SK-N-DZ (cell line): Measurements from ENCODE around the gene BCAP29.

Experiments
- DNase-seq: peaks from one replicate; pipeline ENCODE4 v3.0.0-alpha.2; 2015; ENCODE audit warnings: low spot score

BCAP29 gene

DNA sequence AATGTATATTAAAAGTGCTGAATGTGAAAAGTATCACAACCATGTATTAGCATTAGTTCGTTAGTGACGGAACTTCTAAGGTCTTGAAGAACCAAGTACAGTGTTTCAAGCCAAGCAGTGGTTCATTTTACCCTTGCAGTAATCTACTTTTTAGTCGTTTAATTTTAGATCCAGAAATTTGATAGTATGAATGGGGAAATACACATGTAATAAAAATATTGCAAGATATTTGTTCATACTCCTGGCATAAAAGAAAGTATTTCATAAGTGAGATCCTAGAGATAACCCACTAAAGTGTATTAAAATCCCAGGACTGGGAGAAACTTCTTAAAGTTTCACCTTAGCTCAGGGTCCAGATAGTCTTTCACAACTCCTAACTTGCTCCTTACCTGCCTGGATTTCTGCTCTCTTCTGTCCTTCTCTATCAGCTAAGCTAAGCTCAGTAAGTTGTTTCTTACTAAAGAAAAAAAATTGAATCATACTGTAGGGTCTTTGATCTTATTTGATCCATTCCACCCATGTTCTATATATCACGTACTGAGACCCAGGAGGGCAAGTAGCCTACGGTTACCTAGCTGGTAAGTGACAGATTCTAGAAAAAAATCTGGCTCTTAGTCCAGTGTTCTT, 1.5 kb downstream of the BCAP29 start:
- no peak for DNase-seq

DNA sequence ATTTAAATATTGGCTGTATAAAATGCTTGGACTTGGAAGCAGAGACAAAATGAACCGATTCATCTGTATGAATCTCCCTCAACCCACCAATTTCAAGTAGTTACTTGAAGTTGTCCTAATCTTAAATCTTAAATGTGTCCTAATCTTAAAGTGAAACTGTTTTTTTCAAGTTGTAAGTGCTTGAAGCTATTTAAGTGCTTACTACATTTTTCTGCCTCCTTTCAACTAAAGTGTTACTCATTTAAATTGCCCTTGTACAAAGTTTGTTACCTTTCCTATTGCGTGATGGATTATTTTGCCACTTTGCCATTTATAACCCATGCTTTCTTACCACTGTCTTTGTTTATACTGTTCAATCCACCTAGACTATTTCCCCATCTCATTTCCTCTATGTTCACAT, 2.8 kb downstream of the BCAP29 start:
- no peak for DNase-seq

DNA sequence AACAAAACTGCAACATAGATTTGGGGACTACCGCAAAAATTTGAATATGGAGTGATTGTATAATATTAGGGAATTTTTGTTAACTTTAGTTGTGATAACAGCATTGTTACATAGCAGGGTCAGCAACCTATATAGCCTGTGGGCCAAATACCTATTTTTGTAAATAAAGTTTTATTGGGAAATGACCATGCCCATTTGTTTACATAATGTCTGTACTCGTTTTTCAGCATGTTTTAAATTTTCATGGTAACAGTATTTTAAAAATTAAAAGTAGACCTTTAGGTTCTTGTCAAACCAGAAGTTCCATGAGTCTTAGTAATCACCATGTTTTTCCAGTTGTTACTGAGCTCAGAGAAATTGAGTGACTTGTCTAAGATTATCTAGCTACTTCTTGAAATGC, 4.7 kb downstream of the BCAP29 start:
- no peak for DNase-seq

DNA sequence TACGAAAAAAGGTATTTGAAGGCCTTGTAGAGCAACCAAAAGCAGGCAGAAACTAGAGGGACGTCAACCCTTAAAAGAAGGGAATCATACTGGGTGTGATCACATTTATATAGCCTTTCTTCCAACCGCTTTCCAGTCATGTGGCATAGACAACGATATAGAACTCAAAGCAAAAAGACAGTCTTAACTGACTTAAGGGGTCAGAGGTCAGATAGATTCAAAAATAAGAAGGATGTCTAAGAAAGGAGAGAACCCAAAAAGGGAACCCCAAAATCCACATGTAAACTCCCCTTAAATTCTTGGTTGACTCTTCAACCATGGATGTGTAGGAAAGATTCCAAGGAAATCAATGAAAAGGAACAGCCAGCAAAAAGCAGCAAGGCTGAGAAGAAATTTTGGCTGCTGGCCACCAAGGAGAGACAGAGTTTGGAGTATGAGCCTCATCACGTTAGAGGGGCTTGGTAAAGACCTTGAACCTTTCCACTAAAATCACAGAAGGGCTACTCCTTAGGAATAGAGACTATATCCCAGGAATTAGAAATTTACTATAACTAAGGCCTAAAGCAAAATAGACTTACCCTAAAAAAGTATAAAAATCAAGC, 8.6 kb downstream of the BCAP29 start:
- no peak for DNase-seq

DNA sequence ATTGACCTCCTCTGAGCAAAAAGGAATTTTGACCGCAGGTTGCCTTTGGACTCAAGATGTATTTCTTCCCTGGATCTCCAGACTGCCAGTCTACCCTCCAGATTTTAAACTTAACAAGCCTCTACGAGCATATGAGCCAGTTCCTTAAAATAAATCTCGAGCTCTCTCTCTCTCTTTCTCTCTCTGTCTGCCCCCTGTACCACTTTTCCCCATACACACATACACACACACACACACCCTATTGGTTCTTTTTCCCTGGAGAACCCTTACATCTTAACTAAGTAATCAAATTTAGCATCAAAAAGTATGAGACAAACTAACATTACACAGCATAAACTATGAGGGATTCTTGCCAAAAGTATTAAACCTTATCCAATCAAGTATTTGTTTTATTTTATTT, 11.4 kb downstream of the BCAP29 start:
- DNase-seq: no peak

DNA sequence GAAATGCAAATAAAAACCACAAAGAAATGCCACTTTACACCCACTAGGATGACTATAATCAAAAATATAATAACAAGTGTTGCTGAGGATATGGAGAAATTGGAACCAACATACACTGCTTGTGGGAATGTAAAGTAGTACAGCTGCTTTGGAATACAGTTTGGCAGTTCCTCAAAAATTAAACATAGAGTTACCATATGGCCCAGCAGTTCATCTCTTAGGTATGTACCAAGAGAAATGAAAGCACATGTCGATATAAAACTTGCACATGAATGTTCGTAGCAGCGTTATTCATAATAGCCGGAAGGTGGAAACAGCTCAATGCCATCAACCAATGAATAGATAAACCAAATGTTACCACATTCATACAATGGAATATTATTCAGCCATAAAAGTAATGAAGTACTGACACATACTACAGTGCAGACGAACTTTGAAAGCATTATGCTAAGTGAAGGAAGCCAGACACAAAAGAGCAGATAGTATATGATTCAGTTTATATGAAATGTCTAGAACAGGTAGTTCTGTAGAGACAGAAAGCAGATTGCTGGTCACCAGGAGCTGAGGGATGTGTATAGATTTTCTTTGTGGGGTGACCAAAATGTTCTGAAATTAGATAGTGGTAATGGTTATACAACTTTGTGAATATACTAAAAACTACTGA, 12.4 kb downstream of the BCAP29 start:
- no peak for DNase-seq

DNA sequence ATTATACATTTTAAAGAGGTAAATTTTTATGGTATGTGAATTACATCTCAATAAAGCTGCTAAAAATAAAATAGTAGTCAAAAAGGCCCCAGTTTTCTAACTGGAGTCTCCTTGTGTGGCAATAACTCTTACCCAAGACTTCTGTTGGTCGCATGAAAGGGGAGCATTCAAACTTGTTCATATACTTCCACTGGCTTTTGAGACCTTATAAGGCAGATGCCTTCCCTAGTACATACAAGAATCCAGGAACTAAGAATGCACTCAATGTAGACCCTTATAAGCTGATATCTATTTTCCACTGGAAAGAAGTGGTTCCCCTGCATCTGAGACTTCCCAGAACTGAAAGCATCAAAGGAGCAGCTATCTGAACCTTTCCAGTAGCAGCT, 13.0 kb downstream of the BCAP29 start:
- DNase-seq: no peak

DNA sequence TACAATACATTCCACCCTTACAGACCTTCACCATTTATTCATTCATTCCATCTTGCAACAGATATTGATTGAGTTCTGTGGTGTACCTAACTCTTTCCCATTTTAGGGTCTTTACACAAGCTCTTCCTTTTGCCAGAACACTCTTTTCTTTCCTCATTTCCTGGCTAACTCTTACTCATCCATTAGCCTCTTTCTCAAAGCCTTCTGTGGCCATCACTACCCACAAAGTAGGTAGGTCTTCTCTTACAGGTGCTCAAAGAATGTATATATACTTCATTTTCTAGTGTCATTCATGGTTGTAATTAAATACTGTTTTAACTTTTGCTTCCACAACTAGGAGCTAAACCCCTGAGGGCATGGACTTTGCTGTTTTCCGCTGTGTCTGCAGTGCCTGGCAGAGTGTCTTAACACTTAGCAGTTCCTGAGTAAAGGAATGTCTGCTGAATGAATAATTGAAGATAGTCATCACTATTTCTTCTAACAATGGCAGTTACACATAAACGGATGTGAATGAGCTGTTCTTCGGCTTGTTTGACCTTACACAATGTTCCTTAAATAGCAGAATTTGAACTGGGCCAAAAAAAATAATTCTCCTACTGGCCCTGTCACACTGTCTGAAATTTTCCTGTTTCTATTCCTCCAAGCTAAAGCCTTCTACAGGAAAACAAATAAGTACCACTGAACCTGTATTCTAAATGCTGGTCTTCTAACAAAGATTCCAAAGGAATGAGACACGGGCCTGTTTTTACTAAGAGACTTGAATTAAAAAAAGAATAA, 15.1 kb downstream of the BCAP29 start:
- DNase-seq: no peak

DNA sequence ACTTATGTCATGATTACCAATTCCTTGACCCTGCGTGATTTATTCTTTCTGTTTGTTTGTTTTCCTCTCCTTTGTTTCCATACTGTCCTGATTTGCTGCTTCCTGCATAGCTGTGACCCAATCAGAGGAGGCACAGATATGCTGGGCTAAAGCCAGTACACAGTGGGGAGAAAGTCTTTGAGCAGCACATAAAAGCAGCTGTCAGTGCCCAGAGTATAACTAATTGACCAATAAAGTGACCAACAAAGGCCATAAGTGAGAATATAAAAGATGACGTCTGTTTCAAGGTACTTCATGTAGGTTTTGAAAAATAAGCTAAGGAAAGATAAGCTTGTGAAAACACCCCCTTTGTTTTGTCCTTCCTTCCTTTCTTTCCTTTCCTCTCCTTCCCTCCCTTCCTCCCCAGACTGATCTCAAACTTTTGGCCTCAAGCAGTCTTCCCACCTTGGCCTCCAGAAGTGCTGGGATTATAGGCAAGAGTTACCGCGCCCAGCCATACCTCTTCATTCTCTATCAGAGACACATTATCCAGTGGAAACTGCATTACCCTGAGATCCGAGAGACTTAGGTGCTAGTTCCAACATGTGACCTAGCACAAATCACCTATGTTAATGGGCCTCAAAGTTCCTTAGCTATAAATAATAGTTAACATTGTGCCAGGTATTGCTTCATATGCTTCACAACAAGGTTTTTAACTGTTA, 17.0 kb downstream of the BCAP29 start:
- no peak for DNase-seq

DNA sequence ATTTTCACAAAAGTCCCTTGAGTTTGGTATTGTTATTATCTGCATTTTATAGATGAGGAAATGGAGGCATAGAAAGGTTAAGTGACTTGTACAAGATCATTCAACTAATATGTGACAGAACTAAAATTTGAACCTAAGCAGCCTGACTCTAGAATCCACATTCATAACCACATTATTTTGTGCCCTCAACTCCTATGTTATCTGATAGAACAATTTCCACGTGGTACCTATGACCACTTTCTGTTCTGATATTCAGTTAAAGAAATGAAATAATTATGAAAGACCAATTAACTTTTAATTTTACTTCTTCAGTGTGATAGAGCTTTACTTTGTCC, 17.5 kb downstream of the BCAP29 start:
- DNase-seq: no peak

DNA sequence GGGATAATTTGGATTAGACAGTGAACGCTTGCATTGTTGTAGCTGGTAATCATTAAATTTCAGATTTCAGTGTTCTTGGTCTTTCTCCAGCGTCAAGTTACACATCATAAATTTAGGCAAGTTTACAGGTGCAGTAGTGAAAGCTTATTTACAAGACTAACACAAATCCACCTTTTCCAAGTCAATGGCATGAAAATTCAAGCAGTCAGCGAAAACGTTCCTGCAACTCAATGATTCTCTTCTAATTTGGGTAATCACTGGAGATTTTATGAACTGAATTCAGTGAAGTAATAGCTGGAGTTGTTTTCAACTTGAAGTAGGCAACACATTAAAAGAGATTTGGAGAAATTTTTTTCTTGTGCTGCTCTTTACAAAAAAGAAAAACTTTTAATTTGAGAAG, 17.9 kb downstream of the BCAP29 start:
- DNase-seq: no peak

DNA sequence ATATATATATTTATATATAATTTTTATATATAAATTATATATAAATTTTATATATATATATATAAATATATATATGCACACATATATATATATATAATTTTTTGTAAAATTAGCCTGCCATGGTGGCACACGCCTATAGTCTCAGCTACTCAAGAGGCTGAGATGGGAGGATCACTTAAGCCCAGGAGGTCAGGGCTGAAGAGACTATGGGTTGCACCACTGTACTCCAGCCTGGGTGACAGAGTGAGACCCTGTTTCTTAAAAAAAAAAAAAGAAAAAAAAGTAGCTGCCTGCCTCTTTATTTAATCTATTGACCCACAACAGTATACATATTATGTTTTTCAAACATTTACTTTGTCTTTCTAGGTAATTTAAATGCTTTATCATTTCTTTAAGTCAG, 19.2 kb downstream of the BCAP29 start:
- DNase-seq: no peak

DNA sequence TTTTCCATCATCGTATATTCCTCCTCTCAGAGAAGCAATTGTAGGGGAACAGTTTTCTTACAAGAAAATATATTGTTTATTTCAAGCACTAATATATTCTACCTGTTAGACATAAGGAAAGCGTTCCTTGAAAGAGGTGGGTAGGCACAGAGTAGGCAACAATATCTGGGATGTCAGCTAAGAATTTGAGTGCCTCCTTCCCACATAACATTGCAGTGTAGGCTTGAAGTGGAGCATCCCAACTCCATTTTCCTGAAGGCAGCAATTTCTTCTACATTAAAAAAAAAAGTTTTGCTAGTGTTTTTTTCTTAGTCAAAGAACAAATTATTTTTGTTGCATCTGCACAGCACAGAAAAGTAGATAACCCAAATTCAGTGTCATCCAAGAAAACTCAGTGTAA, 20.8 kb downstream of the BCAP29 start:
- no peak for DNase-seq

DNA sequence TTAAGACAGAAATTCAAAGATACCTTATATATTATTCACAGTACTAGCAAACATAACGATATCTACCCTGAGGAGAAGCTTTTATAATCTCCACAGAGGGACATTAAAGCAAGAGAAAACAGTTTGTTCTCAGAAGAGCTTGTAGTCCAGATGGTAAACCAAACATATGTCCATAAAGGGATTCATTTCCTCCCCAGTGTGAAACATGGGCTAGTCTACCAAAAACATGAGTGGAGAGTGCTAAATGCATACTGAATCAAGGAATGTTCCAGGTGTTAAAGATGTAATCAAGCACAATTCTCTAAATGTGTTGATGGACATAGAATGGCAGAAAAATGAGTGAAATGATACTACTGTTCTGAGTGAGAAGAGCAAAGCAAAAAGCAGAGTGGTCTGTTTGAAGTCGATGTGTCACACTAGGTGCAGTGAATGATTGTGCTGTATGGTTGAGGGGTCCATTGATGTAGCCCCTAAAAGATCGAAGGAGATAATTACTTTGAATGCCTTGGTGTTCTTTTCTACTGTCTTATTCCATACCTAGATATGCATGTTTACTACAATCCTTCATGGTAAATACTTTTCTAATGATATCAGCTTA, 25.3 kb downstream of the BCAP29 start:
- DNase-seq: no peak

DNA sequence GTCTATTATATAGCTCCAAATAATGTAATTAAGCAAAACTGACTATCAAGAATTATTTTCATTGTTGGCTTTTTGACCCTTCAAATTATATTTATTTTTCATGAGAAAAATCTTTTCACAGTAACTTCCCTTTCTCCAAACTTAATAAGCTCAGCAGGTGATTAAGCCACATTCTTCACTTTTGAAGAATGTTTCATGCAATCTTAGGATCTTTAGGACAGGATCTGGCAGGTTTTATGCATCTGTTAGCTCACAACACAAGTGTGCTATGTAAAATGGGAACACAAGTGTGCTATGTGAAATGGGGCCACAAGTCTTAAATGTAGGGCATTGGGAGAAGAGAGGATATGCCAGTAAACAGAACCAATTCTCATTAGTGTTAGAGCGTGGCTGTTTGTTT, 26.3 kb downstream of the BCAP29 start:
- DNase-seq: no peak

DNA sequence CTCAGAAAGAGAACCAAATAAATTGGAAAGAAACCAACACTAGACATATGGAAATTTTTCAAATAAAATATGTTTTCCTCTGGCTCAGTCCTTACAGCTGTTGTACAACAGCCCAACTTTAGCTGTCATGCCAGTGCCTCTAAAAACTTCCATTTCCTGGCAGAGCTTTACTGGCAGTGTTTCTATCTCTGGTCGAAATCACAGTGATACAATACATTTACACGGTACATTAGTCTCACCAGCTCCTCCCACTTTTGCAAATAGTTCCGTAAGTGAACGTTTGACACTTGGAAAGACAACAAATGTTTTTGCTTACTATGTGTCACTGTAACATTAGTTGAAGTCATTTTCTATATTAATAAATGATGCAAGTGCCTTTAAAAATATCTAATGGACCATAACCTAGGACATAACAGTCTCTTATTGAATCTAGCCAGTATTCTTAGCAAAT, 29.8 kb downstream of the BCAP29 start:
- DNase-seq: no peak

DNA sequence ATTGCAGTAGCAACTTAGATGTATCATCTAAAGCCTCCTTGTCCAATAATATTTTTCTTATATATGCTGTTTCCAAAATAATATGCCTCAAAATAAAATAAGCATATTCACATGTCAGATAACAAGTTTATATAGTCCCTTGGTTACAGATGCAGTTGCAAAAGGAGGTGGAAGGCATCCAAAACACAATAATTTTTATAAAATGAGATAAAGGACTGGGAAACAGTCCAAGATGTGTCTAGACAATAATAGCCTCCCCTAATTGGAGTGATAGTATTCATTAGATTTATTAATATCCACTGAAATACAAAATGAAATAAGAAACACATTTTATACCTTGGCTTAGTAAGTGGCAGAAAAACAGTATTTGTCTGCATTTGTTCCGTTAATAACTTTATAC, 30.3 kb downstream of the BCAP29 start:
- DNase-seq: no peak

DNA sequence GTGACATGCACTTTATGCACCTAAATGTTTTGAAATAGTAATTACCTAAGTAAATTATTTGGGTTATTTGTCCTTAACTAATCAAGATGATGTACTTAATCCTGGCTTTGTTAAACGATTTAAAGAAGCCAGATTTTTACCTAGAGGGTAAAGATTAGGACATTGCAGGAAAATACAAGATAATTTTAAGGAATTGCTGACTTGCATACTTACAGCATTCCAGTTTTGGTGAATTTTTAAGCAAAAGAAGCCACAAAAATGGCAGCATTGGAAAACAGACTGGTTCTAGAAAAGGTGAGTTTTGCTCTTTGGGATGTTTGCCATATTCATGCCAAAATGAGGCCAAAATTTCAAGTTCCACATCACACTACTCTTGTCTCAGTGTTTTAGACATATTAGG, 33.4 kb downstream of the BCAP29 start:
- no peak for DNase-seq

DNA sequence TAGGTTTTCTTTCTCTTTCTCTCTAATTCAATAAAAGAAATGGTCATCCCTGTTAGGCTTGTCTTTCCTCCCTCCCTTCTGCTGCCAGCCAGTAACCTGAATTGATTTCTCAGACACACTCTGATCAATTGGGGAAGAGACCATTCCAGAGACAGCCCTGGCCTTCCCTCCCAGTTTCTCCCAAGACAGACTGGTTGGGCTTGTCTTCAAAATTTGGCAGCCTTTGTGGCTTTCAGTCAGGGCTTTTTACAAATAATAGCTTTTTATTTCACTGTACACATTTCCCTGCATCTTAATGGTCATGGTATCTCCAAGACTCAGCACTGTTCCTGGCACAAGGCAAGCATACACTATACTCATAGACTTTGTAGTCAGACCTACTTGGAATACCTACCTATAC, 33.9 kb downstream of the BCAP29 start:
- no peak for DNase-seq

DNA sequence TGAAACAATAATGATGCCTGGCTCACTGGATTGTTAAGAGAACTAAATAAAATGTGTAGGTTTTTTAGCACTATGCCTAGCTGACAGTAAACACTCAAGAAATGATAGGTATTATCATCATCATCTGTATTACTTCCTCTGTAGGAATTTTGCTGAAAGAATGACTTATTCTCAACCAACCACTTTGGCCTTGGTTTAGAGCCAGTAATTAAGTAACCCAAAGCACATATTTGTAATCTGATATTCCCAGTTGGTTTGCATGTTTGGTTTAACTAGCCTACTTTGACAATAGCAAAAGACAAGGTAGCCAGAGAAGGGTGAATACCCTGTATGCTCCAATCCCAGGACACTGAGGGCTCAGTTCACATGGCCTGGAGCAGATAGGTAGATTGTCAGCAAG, 34.4 kb downstream of the BCAP29 start:
- no peak for DNase-seq

DNA sequence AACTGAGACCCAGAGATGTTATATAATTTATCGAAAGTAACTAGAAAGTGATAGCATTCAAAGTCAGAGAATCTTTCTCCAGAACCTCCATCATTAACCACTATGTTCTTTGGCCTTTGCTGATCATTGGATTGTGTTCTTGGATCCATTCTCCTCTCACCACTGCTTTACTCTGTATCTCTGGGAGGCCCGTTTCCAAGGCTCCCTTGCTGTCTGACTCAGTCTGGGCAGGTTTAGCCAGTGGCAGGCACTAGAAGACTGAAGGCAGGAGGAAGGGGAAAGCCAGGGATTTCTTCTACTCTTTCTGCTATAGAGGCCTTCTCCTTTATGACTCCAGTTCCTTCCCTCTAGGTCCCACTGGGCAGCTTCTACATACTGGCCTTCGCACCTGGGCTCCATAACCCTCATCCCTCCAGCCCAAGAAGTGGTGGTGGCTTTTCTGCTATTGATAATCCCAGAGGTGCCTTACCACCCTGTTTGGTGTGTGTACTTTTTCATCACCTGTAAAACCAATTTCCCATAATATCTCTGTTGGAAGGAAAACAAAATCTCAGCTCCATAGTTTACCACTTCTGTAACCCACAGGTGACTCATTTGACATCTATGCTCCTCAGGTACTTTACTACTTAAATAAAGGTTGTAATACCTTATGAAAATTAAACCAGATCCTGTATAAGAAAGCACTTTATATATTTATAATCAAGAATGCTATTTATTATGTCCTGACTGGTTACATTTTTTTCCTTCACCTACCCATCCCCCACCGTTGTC, 36.0 kb downstream of the BCAP29 start:
- no peak for DNase-seq
